ENCODE data around the gene NCOA3. TPM values are rescaled to one million over a fixed set of nuclear protein-coding genes. Genes with fewer than 3 reads are reported as not detected.

Gene NCOA3
- total and polyA plus RNA-seq, 2 of the 8 experiments (the other 6 are each of a cell fraction or from before 2014, with no cell fraction given): 7.9 to 24.7 TPM

DNA sequence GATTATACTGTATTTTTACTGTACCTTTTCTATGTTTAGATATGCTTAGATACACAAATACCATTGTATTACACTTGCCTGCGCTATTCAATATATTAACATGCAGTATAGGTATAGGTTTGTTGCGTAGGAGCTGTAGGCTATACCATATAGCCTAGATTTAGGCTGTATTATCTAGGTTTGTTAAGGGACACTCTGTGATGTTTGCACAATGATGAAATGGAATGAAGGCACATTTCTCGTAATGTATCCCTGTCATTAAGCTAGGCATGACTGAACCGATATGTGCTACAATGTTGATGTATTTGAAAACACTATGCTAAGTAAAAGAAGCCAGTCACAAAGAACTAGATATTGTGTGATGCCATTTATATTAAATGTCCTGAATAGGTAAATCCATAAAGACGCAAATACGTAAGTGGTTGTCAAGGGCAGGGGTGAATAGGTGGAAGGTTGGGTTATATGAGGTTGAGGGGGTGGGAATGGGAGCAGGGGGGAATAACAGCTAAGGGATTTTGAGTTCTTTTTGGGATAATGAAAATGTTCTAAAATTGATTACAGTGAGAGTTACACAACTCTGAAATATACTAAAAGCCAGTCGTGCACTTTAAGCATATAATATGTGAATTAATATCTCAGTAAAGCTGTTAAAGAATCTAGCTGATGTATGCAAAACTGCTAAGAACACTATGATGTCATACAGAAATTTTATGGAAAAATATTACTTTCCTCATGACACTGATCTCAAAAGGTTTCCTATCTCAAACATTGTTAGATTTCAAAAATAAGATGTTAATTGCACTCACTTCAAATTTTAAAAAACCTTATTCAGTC lies 97.4 kb downstream of the NCOA3 start (continued):
- TF ChIP-seq, protein P1, sequence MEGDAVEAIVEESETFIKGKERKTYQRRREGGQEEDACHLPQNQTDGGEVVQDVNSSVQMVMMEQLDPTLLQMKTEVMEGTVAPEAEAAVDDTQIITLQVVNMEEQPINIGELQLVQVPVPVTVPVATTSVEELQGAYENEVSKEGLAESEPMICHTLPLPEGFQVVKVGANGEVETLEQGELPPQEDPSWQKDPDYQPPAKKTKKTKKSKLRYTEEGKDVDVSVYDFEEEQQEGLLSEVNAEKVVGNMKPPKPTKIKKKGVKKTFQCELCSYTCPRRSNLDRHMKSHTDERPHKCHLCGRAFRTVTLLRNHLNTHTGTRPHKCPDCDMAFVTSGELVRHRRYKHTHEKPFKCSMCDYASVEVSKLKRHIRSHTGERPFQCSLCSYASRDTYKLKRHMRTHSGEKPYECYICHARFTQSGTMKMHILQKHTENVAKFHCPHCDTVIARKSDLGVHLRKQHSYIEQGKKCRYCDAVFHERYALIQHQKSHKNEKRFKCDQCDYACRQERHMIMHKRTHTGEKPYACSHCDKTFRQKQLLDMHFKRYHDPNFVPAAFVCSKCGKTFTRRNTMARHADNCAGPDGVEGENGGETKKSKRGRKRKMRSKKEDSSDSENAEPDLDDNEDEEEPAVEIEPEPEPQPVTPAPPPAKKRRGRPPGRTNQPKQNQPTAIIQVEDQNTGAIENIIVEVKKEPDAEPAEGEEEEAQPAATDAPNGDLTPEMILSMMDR (IDR thresholded peaks at IDR 0.05; ENCODE audit: control extremely low read depth in 1 of 3, insufficient read depth in 1 of 3, low read depth in 1 of 3, low read length in 3 of 3): no peak
- no peak for TF ChIP-seq RBBP5 (IDR thresholded peaks at IDR 0.05; ENCODE audit: borderline replicate concordance, low read depth, low read length)
- TF ChIP-seq SRF (IDR thresholded peaks at IDR 0.05; ENCODE audit: low read depth, low read length): no peak
- no peak for TF ChIP-seq NRF1 (IDR thresholded peaks at IDR 0.05; ENCODE audit: low read depth, low read length)
- no peak for TF ChIP-seq EGR1 (IDR thresholded peaks at IDR 0.05; ENCODE audit: borderline replicate concordance, low read depth, low read length)
- no peak for TF ChIP-seq BCL11A (IDR thresholded peaks at IDR 0.05; ENCODE audit: low read depth in 2 of 2, low read length in 2 of 2)
